PC-3 (cell line): ENCODE data around the gene APBA2. TPM values are rescaled to one million over a fixed set of nuclear protein-coding genes. Genes with fewer than 3 reads are reported as not detected.

Source experiments
- ATAC-seq: fragments of 200-7000 bp; cut with Tn5 transposase; 2 replicates; pipeline ENCODE4 v1.9.1; 2020; ENCODE audit warnings: mild to moderate bottlenecking, moderate library complexity
- BruUV-seq: library from RNA; stranded (reverse); fragments of 400-500 nt; replicated peaks from 2 replicates; lab custom pipeline; 2021; lab: Mats Ljungman, UMichigan
- CTCF ChIA-PET: fragments of 300-600 bp; sonication (Branson Sonifier 250); formaldehyde crosslinking; loops from one replicate; lab custom pipeline; 2022; ENCODE audit warnings: antibody characterized with exemption; lab: Charles Lee
- POLR2A ChIA-PET: fragments of 300-600 bp; sonication (Branson Sonifier 250); formaldehyde crosslinking; loops from one replicate; lab custom pipeline; 2022; ENCODE audit warnings: antibody characterized with exemption; ENCODE audit not compliant: unreplicated experiment; lab: Charles Lee
- DNase-seq: peaks from one replicate; pipeline ENCODE4 v3.0.0-alpha.2; 2015
- H2AFZ ChIP-seq: fragments of 300-600 bp; sonication (generic); 2 replicates; pipeline ENCODE4 v1.6.0; 2016; ENCODE audit warnings: antibody characterized with exemption, low read length
- H3F3A ChIP-seq: fragments of 300-600 bp; sonication (generic); one replicate; pipeline ENCODE4 v1.6.0; 2017; ENCODE audit warnings: antibody characterized with exemption, low read length, control low read depth, mild to moderate bottlenecking; ENCODE audit not compliant: unreplicated experiment
- H3K27ac ChIP-seq: fragments of 300-600 bp; sonication (generic); 2 replicates; pipeline ENCODE4 v1.5.1; 2016; ENCODE audit warnings: mild to moderate bottlenecking, low read length
- H3K27me3 ChIP-seq: fragments of 300-600 bp; sonication (generic); 2 replicates; pipeline ENCODE4 v1.6.1; 2016; ENCODE audit warnings: low read length, mixed read lengths
- H3K36me3 ChIP-seq: fragments of 300-600 bp; sonication (generic); 2 replicates; pipeline ENCODE4 v1.6.1; 2016; ENCODE audit warnings: low read depth, mixed run types, low read length, mixed read lengths
- H3K4me1 ChIP-seq: fragments of 300-600 bp; sonication (generic); 2 replicates; pipeline ENCODE4 v1.5.1; 2016; ENCODE audit warnings: low read length; ENCODE audit not compliant: insufficient read depth
- H3K4me2 ChIP-seq: fragments of 300-600 bp; sonication (generic); 2 replicates; pipeline ENCODE4 v1.6.0; 2016; ENCODE audit warnings: low read length
- H3K4me3 ChIP-seq: fragments of 300-600 bp; sonication (generic); 2 replicates; pipeline ENCODE4 v1.5.1; 2016; ENCODE audit warnings: mild to moderate bottlenecking, low read length, mixed read lengths
- H3K79me2 ChIP-seq: fragments of 300-600 bp; sonication (generic); 2 replicates; pipeline ENCODE4 v1.6.1; 2017; ENCODE audit warnings: low read length, mixed read lengths
- H3K9ac ChIP-seq: fragments of 300-600 bp; sonication (generic); 2 replicates; pipeline ENCODE4 v1.6.0; 2016; ENCODE audit warnings: mild to moderate bottlenecking, low read length
- H3K9me2 ChIP-seq: fragments of 300-600 bp; sonication (generic); replicated peaks from 2 replicates; pipeline ENCODE4 v1.6.1; 2016; ENCODE audit warnings: mixed run types, low read length, mixed read lengths
- H3K9me3 ChIP-seq: fragments of 300-600 bp; sonication (generic); 2 replicates; pipeline ENCODE4 v1.6.1; 2016; ENCODE audit warnings: low read length, mixed read lengths
- H4K20me1 ChIP-seq: fragments of 300-600 bp; sonication (generic); 2 replicates; pipeline ENCODE4 v1.6.1; 2016; ENCODE audit warnings: low read length, mixed read lengths
- EZH2 ChIP-seq: fragments of 300-600 bp; sonication (generic); IDR thresholded peaks from one replicate; pipeline ENCODE4 v1.6.1; 2017; ENCODE audit warnings: antibody characterized with exemption, mild to moderate bottlenecking, low read length; ENCODE audit not compliant: unreplicated experiment
- EZH2phosphoT487 ChIP-seq: fragments of 300-600 bp; sonication (generic); IDR thresholded peaks from 2 replicates; pipeline ENCODE4 v1.6.1; 2018; ENCODE audit warnings: mild to moderate bottlenecking, antibody characterized with exemption, low read length, borderline replicate concordance
- intact Hi-C: fragments of 100-400 bp; cut with micrococcal nuclease; formaldehyde crosslinking; loops from 2 replicates; pipeline ENCODE4 v1.9.0; 2023
- total RNA-seq: library from RNA; depleted of rRNA; stranded (reverse); fragments of >200 nt; gene quantifications from 2 replicates; pipeline ENCODE4 v1.2.3, GENCODE V29; 2014
- TF ChIP-seq, protein P1 (sequence below): fragments of 300-600 bp; sonication (generic); conservative IDR thresholded peaks from 2 replicates; pipeline ENCODE4 v1.5.1; 2017; ENCODE audit warnings: antibody characterized with exemption, low read depth, mild to moderate bottlenecking, low read length

Gene APBA2
- total RNA-seq, 1 experiment from 2014 or later: 61.7 TPM

GRCh38 chr15:28959326-28959725 is 73.6 kb downstream of the APBA2 start:
- CTCF ChIA-PET: no interaction called here
- no TSS peak for BruUV-seq
- POLR2A ChIA-PET: no interaction called here

DNA sequence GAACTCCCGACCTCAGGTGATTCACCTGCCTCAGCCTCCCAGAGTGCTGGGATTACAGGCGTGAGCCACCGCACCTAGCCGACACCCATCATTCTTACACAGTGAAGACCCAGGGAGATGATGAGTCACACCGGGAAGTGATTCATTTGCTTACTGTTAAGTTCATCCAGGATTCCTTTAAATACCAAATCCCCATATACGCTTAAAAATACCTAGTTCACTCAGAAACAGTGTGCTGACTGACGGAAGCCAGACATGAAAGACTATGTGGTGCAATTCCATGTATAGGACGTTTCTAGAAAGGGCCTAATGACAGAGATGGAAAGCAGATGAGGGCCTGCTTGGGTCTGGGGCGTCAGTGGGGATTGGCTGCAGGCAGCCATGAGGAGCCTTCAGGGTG is 75.2 kb downstream of the APBA2 start:
- TF ChIP-seq, protein P1, sequence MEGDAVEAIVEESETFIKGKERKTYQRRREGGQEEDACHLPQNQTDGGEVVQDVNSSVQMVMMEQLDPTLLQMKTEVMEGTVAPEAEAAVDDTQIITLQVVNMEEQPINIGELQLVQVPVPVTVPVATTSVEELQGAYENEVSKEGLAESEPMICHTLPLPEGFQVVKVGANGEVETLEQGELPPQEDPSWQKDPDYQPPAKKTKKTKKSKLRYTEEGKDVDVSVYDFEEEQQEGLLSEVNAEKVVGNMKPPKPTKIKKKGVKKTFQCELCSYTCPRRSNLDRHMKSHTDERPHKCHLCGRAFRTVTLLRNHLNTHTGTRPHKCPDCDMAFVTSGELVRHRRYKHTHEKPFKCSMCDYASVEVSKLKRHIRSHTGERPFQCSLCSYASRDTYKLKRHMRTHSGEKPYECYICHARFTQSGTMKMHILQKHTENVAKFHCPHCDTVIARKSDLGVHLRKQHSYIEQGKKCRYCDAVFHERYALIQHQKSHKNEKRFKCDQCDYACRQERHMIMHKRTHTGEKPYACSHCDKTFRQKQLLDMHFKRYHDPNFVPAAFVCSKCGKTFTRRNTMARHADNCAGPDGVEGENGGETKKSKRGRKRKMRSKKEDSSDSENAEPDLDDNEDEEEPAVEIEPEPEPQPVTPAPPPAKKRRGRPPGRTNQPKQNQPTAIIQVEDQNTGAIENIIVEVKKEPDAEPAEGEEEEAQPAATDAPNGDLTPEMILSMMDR: no peak
- TF ChIP-seq EZH2phosphoT487: no peak
- Histone ChIP-seq H3K27me3 (no peaks in the 10 kb centered on the region), H3K4me1 (peaks cover 9% of the 10 kb centered on the region), H3K9me3 (no peaks in the 10 kb centered on the region), H3K79me2 (no peaks in the 10 kb centered on the region; the same call in 1 of the 2 replicates), H3K27ac (peak overlapping the region; percentile 69), H2AFZ (no peak overlapping the region), H4K20me1 (no peaks in the 10 kb centered on the region), H3K9me2 (no peaks in the 10 kb centered on the region), H3F3A (no peaks in the 10 kb centered on the region), H3K4me2 (peak overlapping the region; percentile 55), H3K36me3 (no peaks in the 10 kb centered on the region), H3K9ac (no peak overlapping the region), H3K4me3 (no peak overlapping the region)
- CTCF ChIA-PET: no interaction called here
- no TSS peak for BruUV-seq
- intact Hi-C loops: no loop called here
- POLR2A ChIA-PET: no interaction called here
- ATAC-seq: peak; percentile 97
- DNase-seq: peak; percentile 94

More at GRCh38 chr15:28959326-28959725, 73.6 kb downstream of the APBA2 start:
- H4K20me1 ChIP-seq: no peaks in the 10 kb centered on the region
- no peak overlapping the region for H3K27ac ChIP-seq
- no peak overlapping the region for H3K4me2 ChIP-seq
- DNase-seq: no peak
- peaks cover 24% of the 10 kb centered on the region for H3K4me1 ChIP-seq
- H3K36me3 ChIP-seq: no peaks in the 10 kb centered on the region
- ATAC-seq: no peak
- H3F3A ChIP-seq: no peaks in the 10 kb centered on the region
- H3K79me2 ChIP-seq: no peaks in the 10 kb centered on the region; the same call in 1 of the 2 replicates
- intact Hi-C loops: no loop called here
- H3K9me2 ChIP-seq: no peaks in the 10 kb centered on the region
- H3K27me3 ChIP-seq: no peaks in the 10 kb centered on the region
- TF ChIP-seq EZH2: no peak
- TF ChIP-seq, protein P1: no peak
- no peak for TF ChIP-seq EZH2phosphoT487
- H3K9me3 ChIP-seq: no peaks in the 10 kb centered on the region
- no peak overlapping the region for H3K4me3 ChIP-seq
- no peak overlapping the region for H2AFZ ChIP-seq
- no peak overlapping the region for H3K9ac ChIP-seq

DNA sequence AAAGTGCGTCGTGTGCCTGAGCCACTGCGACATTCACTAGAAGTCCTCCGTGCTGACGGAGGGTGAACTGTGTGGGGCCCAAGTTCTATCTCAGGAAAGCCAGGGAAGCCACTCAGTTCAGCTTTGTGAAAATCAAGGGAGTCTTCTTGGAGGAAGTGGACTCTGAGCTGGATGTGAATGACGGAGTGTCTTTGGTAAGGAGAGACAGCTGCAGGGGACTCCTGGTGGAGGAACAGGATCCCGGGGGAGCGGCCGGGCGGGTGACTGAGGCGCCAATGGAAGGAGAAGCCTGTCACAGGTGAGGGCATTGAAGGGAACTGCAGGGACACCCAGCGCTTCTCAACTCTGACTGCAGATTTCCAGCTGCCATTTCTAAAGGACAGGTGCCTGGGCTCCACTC is 75.6 kb downstream of the APBA2 start:
- BruUV-seq: no TSS peak
- Histone ChIP-seq H3K9me3 (no peaks in the 10 kb centered on the region), H3K79me2 (no peaks in the 10 kb centered on the region; the same call in 1 of the 2 replicates), H3K36me3 (no peaks in the 10 kb centered on the region), H2AFZ (no peak overlapping the region), H3K9ac (no peak overlapping the region), H3K27me3 (no peaks in the 10 kb centered on the region), H3K4me3 (no peak overlapping the region), H4K20me1 (no peaks in the 10 kb centered on the region), H3K4me2 (peak overlapping the region; percentile 55), H3F3A (no peaks in the 10 kb centered on the region), H3K27ac (peak overlapping the region; percentile 69), H3K9me2 (no peaks in the 10 kb centered on the region), H3K4me1 (peaks cover 6% of the 10 kb centered on the region)
- no peak for TF ChIP-seq EZH2
- no peak for TF ChIP-seq EZH2phosphoT487
- TF ChIP-seq, protein P1: no peak
- no peak for DNase-seq
- intact Hi-C loops: no loop called here
- ChIA-PET CTCF (no interaction called here), POLR2A (no interaction called here)
- no peak; the same call in 1 of the 2 replicates for ATAC-seq
